HCT116 (cell line): ENCODE measurements around the gene RASGRF2. TPM values are rescaled to one million over a fixed set of nuclear protein-coding genes. Genes with fewer than 3 reads are reported as not detected.

ENCODE experiments used
- ATAC-seq: fragments of 200-7000 bp; cut with Tn5 transposase; 2 replicates; pipeline ENCODE4 v1.9.1; 2020; ENCODE audit warnings: mild to moderate bottlenecking, moderate library complexity
- BruUV-seq: library from RNA; stranded (reverse); fragments of 400-500 nt; replicated peaks from 2 replicates; lab custom pipeline; 2021; lab: Mats Ljungman, UMichigan
- CTCF ChIA-PET: fragments of 300-600 bp; sonication (Branson Sonifier 250); formaldehyde crosslinking; loops from one replicate; lab custom pipeline; 2021; ENCODE audit warnings: antibody characterized with exemption; lab: Charles Lee
- POLR2A ChIA-PET: fragments of 300-600, 350-600 bp; sonication (Branson Sonifier 250); formaldehyde crosslinking; loops from one replicate; lab custom pipeline; 2021; ENCODE audit warnings: antibody characterized with exemption; lab: Charles Lee
- RAD21 ChIA-PET, 2 experiments: fragments of 300-600 bp; sonication (Branson Sonifier 250); formaldehyde crosslinking; loops; one replicate each; lab custom pipeline; 2023; ENCODE audit warnings: low total read pairs in 2 of 2; ENCODE audit not compliant: uncharacterized antibody in 2 of 2, unreplicated experiment in 2 of 2, low non-redundant PET in 1 of 2; lab: Charles Lee
- DNase-seq: peaks from one replicate; pipeline ENCODE4 v3.0.0-alpha.2; 2010; ENCODE audit warnings: low read depth, low spot score
- H2AFZ ChIP-seq: fragments of 200-600 bp; shearing (Covaris generic), sonication (generic); 2 replicates; pipeline ENCODE4 v1.6.1; 2017; ENCODE audit warnings: low read depth, mixed run types, mixed read lengths, antibody characterized with exemption, low read length; ENCODE audit not compliant: poor library complexity, severe bottlenecking
- H3K27ac ChIP-seq: 2 replicates; pipeline ENCODE4 v1.5.1; 2012; ENCODE audit warnings: low read depth, low read length
- H3K27me3 ChIP-seq: fragments of 200-600 bp; sonication (generic); 2 replicates; pipeline ENCODE4 v1.6.1; 2016; ENCODE audit warnings: mixed run types, low read length, mixed read lengths; ENCODE audit not compliant: insufficient read depth
- H3K36me3 ChIP-seq, 2 experiments: fragments of 200-500 bp in 1 of 2; fragments of 200-600 bp in 1 of 2; sonication (Bioruptor generic) in 1 of 2; sonication (generic) in 1 of 2; 2 replicates each; pipeline versions ENCODE4 v1.5.1 to v1.6.1; 2014 to 2016; ENCODE audit warnings: low read length in 2 of 2, inconsistent platforms in 1 of 2, mixed read lengths in 1 of 2, mixed run types in 1 of 2; ENCODE audit not compliant: insufficient read depth in 2 of 2, control insufficient read depth in 1 of 2
- H3K4me1 ChIP-seq, 2 experiments: fragments of 200-600 bp in 1 of 2; sonication (generic) in 1 of 2; 2 replicates each; pipeline versions ENCODE4 v1.5.1 to v1.6.1; 2012 to 2017; ENCODE audit warnings: low read length in 2 of 2, inconsistent platforms in 1 of 2, mild to moderate bottlenecking in 1 of 2, mixed read lengths in 1 of 2, mixed run types in 1 of 2, moderate library complexity in 1 of 2; ENCODE audit not compliant: insufficient read depth in 2 of 2, control insufficient read depth in 1 of 2
- H3K4me2 ChIP-seq: fragments of 200-600 bp; sonication (generic); 2 replicates; pipeline ENCODE4 v1.6.1; 2017; ENCODE audit warnings: mixed run types, low read length, mixed read lengths
- H3K4me3 ChIP-seq, 2 experiments: fragments of 200-600 bp in 1 of 2; sonication (generic) in 1 of 2; replicated peaks in 1 of 2; 2 replicates each; pipeline ENCODE4 v1.5.1; 2011 to 2016; ENCODE audit warnings: low read length in 2 of 2, control low read depth in 1 of 2, low read depth in 1 of 2, mild to moderate bottlenecking in 1 of 2, mixed read lengths in 1 of 2, mixed run types in 1 of 2
- H3K79me2 ChIP-seq: fragments of 200-600 bp; sonication (generic); 2 replicates; pipeline ENCODE4 v1.6.1; 2017; ENCODE audit warnings: mild to moderate bottlenecking, mixed run types, low read length, moderate library complexity, mixed read lengths; ENCODE audit not compliant: insufficient read depth
- H3K9ac ChIP-seq: fragments of 200-600 bp; sonication (generic); 2 replicates; pipeline ENCODE4 v1.6.1; 2016; ENCODE audit warnings: low read length, mixed read lengths
- H3K9me2 ChIP-seq: fragments of 200-600 bp; sonication (generic), shearing (Covaris generic); 2 replicates; pipeline ENCODE4 v1.6.1; 2017; ENCODE audit warnings: mixed run types, mild to moderate bottlenecking, moderate library complexity; ENCODE audit not compliant: insufficient read depth
- H3K9me3 ChIP-seq, 2 experiments: fragments of 200-500 bp in 1 of 2; fragments of 200-600 bp in 1 of 2; sonication (Bioruptor generic) in 1 of 2; sonication (generic) in 1 of 2; 2 replicates each; pipeline ENCODE4 v1.6.1; 2014 to 2017; ENCODE audit warnings: low read length in 2 of 2, mixed read lengths in 2 of 2, inconsistent platforms in 1 of 2, low read depth in 1 of 2, mild to moderate bottlenecking in 1 of 2, mixed run types in 1 of 2, moderate library complexity in 1 of 2; ENCODE audit not compliant: control insufficient read depth in 1 of 2, insufficient read depth in 1 of 2
- H4K20me1 ChIP-seq: fragments of 200-600 bp; sonication (generic), shearing (Covaris generic); 2 replicates; pipeline ENCODE4 v1.6.1; 2017; ENCODE audit warnings: mixed run types, mild to moderate bottlenecking, moderate library complexity; ENCODE audit not compliant: insufficient read depth
- CBX3 ChIP-seq: IDR thresholded peaks from 2 replicates; pipeline ENCODE4 v1.6.1; 2012; ENCODE audit warnings: low read depth
- CEBPB ChIP-seq: IDR thresholded peaks from 2 replicates; pipeline ENCODE4 v1.6.1; 2012; ENCODE audit warnings: low read depth
- ELF1 ChIP-seq: IDR thresholded peaks from 2 replicates; pipeline ENCODE4 v1.6.1; 2012; ENCODE audit warnings: low read depth, borderline replicate concordance
- FOSL1 ChIP-seq: IDR thresholded peaks from 2 replicates; pipeline ENCODE4 v1.6.1; 2012; ENCODE audit warnings: low read depth
- JUND ChIP-seq: IDR thresholded peaks from 2 replicates; pipeline ENCODE4 v1.6.1; 2012
- POLR2AphosphoS5 ChIP-seq: IDR thresholded peaks from 2 replicates; pipeline ENCODE4 v1.6.1; 2011; ENCODE audit warnings: mild to moderate bottlenecking, low read depth, low read length, moderate library complexity
- RAD21 ChIP-seq: IDR thresholded peaks from 2 replicates; pipeline ENCODE4 v1.6.1; 2012; ENCODE audit warnings: low read depth, mild to moderate bottlenecking
- SP1 ChIP-seq: IDR thresholded peaks from 2 replicates; pipeline ENCODE4 v1.6.1; 2012; ENCODE audit warnings: low read depth
- SRF ChIP-seq: IDR thresholded peaks from 2 replicates; pipeline ENCODE4 v1.6.1; 2012; ENCODE audit warnings: low read depth
- TCF7L2 ChIP-seq: IDR thresholded peaks from 2 replicates; pipeline ENCODE4 v1.7.0; 2011; ENCODE audit warnings: borderline replicate concordance, inconsistent platforms; ENCODE audit not compliant: insufficient read depth, insufficient read length; ENCODE audit errors: extremely low read depth
- ZNF274 ChIP-seq: fragments of 200-500 bp; sonication (Bioruptor generic); IDR thresholded peaks from 2 replicates; pipeline ENCODE4 v1.6.1; 2014; ENCODE audit warnings: mild to moderate bottlenecking, low read depth, low read length, inconsistent platforms
- intact Hi-C: fragments of 100-400 bp; cut with micrococcal nuclease; formaldehyde crosslinking; loops from 2 replicates; pipeline ENCODE4 v1.10.0; 2022
- total RNA-seq: library from RNA; stranded (reverse); gene quantifications from one replicate; pipeline ENCODE4 v1.2.1, GENCODE V29; 2021; ENCODE audit not compliant: unreplicated experiment
- TF ChIP-seq, protein P1 (sequence below): IDR thresholded peaks from 2 replicates; pipeline ENCODE4 v1.6.1; 2012
- TF ChIP-seq, protein P2 (sequence below): IDR thresholded peaks from 2 replicates; pipeline ENCODE4 v1.6.1; 2012
- TF ChIP-seq, protein P3 (sequence below): IDR thresholded peaks from 2 replicates; pipeline ENCODE4 v1.6.1; 2012; ENCODE audit warnings: low read depth
- TF ChIP-seq, protein P4 (sequence below), 3 experiments: fragments of 200-600 bp in 1 of 3; sonication (generic) in 1 of 3; IDR thresholded peaks in 2 of 3; conservative IDR thresholded peaks in 1 of 3; 2 replicates each; pipeline ENCODE4 v1.5.1; 2012 to 2017; ENCODE audit warnings: low read depth in 2 of 3, low read length in 2 of 3, antibody characterized with exemption in 1 of 3, borderline replicate concordance in 1 of 3, control low read depth in 1 of 3, mild to moderate bottlenecking in 1 of 3, mixed read lengths in 1 of 3, mixed run types in 1 of 3, moderate library complexity in 1 of 3; ENCODE audit not compliant: insufficient read depth in 1 of 3

The RASGRF2 gene
- total RNA-seq, 1 experiment from 2014 or later: 0.05 TPM

- DNase-seq (no peak), ATAC-seq (no peak)
- Histone ChIP-seq H3K27me3 (0 out of 2 replicates have a peak, but pooled peaks cover 4% of the 10 kb centered on the region), H3K4me3 (no peak overlapping the region), H3K36me3 (no peaks in the 10 kb centered on the region), H3K27ac (no peak overlapping the region), H3K4me2 (no peak overlapping the region), H3K4me1 (no peaks in the 10 kb centered on the region), H3K9me3 (no peaks in the 10 kb centered on the region), H2AFZ (no peak overlapping the region), H3K9me2 (no peaks in the 10 kb centered on the region), H3K9ac (no peak overlapping the region), H3K79me2 (no peaks in the 10 kb centered on the region), H4K20me1 (no peaks in the 10 kb centered on the region)
- CTCF ChIA-PET: interaction anchor here (1.2 kb wide), 1 partner anchor 31 kb away, joined by 3 read pairs; no protein-coding TSS in a partner anchor
- TF ChIP-seq, protein P1, sequence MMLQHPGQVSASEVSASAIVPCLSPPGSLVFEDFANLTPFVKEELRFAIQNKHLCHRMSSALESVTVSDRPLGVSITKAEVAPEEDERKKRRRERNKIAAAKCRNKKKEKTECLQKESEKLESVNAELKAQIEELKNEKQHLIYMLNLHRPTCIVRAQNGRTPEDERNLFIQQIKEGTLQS: no peak
- TF ChIP-seq ZNF274 (no peak), ELF1 (no peak), TCF7L2 (no peak), CBX3 (no peak), POLR2AphosphoS5 (no peak), RAD21 (no peak), CEBPB (no peak), SRF (no peak), SP1 (no peak), FOSL1 (no peak), JUND (no peak)
- TF ChIP-seq, protein P2, sequence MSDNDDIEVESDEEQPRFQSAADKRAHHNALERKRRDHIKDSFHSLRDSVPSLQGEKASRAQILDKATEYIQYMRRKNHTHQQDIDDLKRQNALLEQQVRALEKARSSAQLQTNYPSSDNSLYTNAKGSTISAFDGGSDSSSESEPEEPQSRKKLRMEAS: no peak
- TF ChIP-seq, protein P3, sequence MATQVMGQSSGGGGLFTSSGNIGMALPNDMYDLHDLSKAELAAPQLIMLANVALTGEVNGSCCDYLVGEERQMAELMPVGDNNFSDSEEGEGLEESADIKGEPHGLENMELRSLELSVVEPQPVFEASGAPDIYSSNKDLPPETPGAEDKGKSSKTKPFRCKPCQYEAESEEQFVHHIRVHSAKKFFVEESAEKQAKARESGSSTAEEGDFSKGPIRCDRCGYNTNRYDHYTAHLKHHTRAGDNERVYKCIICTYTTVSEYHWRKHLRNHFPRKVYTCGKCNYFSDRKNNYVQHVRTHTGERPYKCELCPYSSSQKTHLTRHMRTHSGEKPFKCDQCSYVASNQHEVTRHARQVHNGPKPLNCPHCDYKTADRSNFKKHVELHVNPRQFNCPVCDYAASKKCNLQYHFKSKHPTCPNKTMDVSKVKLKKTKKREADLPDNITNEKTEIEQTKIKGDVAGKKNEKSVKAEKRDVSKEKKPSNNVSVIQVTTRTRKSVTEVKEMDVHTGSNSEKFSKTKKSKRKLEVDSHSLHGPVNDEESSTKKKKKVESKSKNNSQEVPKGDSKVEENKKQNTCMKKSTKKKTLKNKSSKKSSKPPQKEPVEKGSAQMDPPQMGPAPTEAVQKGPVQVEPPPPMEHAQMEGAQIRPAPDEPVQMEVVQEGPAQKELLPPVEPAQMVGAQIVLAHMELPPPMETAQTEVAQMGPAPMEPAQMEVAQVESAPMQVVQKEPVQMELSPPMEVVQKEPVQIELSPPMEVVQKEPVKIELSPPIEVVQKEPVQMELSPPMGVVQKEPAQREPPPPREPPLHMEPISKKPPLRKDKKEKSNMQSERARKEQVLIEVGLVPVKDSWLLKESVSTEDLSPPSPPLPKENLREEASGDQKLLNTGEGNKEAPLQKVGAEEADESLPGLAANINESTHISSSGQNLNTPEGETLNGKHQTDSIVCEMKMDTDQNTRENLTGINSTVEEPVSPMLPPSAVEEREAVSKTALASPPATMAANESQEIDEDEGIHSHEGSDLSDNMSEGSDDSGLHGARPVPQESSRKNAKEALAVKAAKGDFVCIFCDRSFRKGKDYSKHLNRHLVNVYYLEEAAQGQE: no peak
- TF ChIP-seq, protein P4, sequence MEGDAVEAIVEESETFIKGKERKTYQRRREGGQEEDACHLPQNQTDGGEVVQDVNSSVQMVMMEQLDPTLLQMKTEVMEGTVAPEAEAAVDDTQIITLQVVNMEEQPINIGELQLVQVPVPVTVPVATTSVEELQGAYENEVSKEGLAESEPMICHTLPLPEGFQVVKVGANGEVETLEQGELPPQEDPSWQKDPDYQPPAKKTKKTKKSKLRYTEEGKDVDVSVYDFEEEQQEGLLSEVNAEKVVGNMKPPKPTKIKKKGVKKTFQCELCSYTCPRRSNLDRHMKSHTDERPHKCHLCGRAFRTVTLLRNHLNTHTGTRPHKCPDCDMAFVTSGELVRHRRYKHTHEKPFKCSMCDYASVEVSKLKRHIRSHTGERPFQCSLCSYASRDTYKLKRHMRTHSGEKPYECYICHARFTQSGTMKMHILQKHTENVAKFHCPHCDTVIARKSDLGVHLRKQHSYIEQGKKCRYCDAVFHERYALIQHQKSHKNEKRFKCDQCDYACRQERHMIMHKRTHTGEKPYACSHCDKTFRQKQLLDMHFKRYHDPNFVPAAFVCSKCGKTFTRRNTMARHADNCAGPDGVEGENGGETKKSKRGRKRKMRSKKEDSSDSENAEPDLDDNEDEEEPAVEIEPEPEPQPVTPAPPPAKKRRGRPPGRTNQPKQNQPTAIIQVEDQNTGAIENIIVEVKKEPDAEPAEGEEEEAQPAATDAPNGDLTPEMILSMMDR (IDR thresholded peaks at IDR 0.05 in 2 of 3, conservative IDR thresholded peaks at IDR 0.05 in 1 of 3; ENCODE audit: borderline replicate concordance in 1 of 3, insufficient read depth in 1 of 3, low read depth in 2 of 3, low read length in 2 of 3): no peak
- POLR2A ChIA-PET: no interaction called here
- intact Hi-C loops: no loop called here
- RAD21 ChIA-PET: no interaction called here
- no TSS peak for BruUV-seq
These were observed 116.9 kb downstream of the RASGRF2 start for GRCh38 chr5:81077105-81077504.
